PC-9 (cell line): ENCODE measurements around the gene KIR3DL3.

Source experiments
- CTCF ChIP-seq: fragments of 200-600 bp; sonication (generic); conservative IDR thresholded peaks from 2 replicates; pipeline ENCODE4 v1.6.1; 2017; ENCODE audit warnings: mixed run types, antibody characterized with exemption, mild to moderate bottlenecking, moderate library complexity
- EZH2 ChIP-seq: fragments of 200-600 bp; sonication (generic); IDR thresholded peaks from 2 replicates; pipeline ENCODE4 v1.8.0; 2017; ENCODE audit warnings: antibody characterized with exemption, low read depth

DNA sequence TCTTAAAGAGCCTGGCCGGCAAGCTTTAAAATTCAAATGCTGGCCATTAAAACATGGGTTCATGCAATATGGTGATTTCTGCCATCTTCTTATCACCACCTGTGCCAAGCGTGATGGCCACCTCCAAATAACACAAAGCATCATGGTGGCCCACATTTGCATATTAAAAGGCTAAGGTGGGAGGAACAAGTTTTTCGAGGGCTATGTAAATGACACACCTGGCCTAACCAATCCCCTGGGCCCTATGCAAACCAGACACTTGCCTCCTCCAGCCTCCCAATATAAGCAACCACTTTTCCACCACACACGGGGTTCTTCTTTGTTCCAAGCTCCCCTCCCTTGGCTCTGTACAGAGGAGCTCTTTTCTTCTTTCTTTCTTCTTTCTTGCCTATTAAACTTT is 47.0 kb upstream of the KIR3DL3 start:
- TF ChIP-seq CTCF (no peak), EZH2 (no peak)
